PFSK-1 (cell line): Measurements from ENCODE around the gene WDR44.

ENCODE experiments used
- FOXP2 ChIP-seq: optimal IDR thresholded peaks from 2 replicates; pipeline ENCODE3; 2011; ENCODE audit warnings: borderline replicate concordance, control low read depth, inconsistent platforms; ENCODE audit not compliant: insufficient read depth; ENCODE audit errors: extremely low read length, extremely low read depth
- POLR2AphosphoS5 ChIP-seq: IDR thresholded peaks from 2 replicates; pipeline ENCODE4 v1.6.1; 2012; ENCODE audit warnings: low read depth, mild to moderate bottlenecking, control low read depth, low read length, moderate library complexity
- SIN3A ChIP-seq: IDR thresholded peaks from 2 replicates; pipeline ENCODE4 v1.6.1; 2012; ENCODE audit warnings: mild to moderate bottlenecking, low read length, moderate library complexity, borderline replicate concordance; ENCODE audit not compliant: insufficient read depth
- TAF1 ChIP-seq: IDR thresholded peaks from 2 replicates; pipeline ENCODE4 v1.6.1; 2012; ENCODE audit warnings: low read length, control low read depth, borderline replicate concordance; ENCODE audit not compliant: insufficient read depth
- TF ChIP-seq, protein P1 (sequence below), 2 experiments: IDR thresholded peaks; 2 replicates each; pipeline versions ENCODE4 v1.6.1 to v1.8.0; 2011 to 2012; ENCODE audit warnings: low read depth in 2 of 2, low read length in 2 of 2, control low read depth in 1 of 2, inconsistent platforms in 1 of 2, mild to moderate bottlenecking in 1 of 2, moderate library complexity in 1 of 2; ENCODE audit not compliant: insufficient read depth in 1 of 2

The WDR44 gene

DNA sequence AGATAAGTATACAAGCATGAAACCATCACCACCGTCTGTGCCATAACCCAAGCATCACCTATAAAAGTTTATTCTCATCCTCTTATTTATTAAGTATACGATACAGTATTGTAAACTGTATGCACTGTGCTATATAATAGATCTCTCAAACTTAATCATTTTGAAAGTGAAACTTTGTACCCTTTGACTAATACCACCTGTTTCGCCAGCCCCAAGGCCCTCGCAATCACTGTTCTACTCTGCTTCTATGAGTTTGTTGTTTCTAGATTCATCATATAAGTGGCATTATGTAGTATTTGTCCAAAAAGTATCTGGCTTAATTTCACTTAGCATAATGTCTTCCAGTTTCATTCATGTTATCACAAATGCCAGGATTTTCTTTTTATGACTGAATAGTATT is 77.7 kb downstream of the WDR44 start:
- TF ChIP-seq, protein P1, sequence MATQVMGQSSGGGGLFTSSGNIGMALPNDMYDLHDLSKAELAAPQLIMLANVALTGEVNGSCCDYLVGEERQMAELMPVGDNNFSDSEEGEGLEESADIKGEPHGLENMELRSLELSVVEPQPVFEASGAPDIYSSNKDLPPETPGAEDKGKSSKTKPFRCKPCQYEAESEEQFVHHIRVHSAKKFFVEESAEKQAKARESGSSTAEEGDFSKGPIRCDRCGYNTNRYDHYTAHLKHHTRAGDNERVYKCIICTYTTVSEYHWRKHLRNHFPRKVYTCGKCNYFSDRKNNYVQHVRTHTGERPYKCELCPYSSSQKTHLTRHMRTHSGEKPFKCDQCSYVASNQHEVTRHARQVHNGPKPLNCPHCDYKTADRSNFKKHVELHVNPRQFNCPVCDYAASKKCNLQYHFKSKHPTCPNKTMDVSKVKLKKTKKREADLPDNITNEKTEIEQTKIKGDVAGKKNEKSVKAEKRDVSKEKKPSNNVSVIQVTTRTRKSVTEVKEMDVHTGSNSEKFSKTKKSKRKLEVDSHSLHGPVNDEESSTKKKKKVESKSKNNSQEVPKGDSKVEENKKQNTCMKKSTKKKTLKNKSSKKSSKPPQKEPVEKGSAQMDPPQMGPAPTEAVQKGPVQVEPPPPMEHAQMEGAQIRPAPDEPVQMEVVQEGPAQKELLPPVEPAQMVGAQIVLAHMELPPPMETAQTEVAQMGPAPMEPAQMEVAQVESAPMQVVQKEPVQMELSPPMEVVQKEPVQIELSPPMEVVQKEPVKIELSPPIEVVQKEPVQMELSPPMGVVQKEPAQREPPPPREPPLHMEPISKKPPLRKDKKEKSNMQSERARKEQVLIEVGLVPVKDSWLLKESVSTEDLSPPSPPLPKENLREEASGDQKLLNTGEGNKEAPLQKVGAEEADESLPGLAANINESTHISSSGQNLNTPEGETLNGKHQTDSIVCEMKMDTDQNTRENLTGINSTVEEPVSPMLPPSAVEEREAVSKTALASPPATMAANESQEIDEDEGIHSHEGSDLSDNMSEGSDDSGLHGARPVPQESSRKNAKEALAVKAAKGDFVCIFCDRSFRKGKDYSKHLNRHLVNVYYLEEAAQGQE (IDR thresholded peaks at IDR 0.05; ENCODE audit: insufficient read depth in 1 of 2, low read depth in 2 of 2, low read length in 2 of 2), result no peak
- TF ChIP-seq FOXP2, result no peak
- no peak for TF ChIP-seq TAF1
- no peak for TF ChIP-seq SIN3A
- no peak for TF ChIP-seq POLR2AphosphoS5

DNA sequence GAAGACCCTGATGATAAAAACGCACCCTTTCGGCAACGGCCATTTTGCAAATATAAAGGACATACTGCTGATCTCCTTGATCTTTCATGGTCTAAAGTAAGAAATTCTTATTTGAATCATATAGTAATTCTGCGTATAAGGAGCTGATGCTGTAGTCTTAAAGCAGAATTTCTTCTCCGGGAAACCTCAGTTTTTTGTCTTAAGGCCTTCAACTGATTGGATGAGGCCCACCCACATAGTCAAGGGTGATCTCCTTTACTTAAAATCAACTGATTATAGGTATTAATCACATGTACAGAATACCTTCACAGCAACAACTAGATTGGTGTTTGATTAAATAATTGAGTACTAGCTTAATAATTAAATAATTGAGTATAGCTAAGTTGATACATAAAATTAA is 86.9 kb downstream of the WDR44 start:
- TF ChIP-seq FOXP2, result no peak
- no peak for TF ChIP-seq TAF1

DNA sequence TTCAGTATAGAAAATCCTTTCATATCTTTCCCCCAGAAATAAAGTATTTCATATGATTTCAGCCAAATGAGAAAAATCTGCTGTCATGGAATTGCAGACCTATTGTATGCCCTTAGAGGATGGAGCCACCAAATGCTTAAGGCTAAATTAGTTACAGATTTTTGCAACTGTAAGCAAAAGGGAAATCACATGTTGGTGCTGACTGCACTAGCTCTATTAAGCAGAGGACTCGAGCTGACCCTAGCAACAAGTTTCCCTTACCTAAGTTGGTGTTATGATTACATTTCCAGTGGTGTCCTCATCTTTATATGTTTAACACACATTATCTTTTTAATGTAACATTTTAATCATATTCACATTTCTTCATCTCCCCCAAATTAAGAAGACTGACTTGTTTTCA is 91.4 kb downstream of the WDR44 start:
- TF ChIP-seq, protein P1 (IDR thresholded peaks at IDR 0.05; ENCODE audit: insufficient read depth in 1 of 2, low read depth in 2 of 2, low read length in 2 of 2), result no peak
- no peak for TF ChIP-seq FOXP2
- no peak for TF ChIP-seq SIN3A

DNA sequence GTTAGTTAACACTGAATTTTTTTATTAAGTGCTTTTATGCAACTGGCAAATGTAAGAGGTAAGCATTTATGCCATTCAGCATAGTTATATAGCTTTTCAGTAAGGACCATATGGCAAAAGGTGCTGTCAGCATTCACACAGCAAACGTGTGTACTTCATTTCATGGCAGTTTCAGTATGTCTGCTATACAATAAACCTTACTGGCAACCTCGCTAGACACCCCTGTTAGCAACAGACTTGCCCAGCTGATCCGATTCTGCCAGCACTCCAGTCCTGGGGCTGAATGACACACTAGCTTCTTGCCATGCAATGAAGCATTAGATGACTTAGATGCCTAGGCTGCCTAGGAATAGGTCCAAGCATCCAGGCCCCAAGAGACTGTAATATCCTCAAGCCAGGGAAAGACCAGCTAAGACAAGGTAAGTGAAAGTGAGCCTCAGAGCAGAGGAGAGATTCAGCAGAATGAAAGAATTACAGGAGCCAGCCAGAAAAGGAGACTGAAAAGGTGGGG is 102.4 kb downstream of the WDR44 start:
- no peak for TF ChIP-seq TAF1
- no peak for TF ChIP-seq POLR2AphosphoS5
- TF ChIP-seq, protein P1 (IDR thresholded peaks at IDR 0.05; ENCODE audit: insufficient read depth in 1 of 2, low read depth in 2 of 2, low read length in 2 of 2), result no peak
- TF ChIP-seq SIN3A, result no peak
- TF ChIP-seq FOXP2, result no peak

DNA sequence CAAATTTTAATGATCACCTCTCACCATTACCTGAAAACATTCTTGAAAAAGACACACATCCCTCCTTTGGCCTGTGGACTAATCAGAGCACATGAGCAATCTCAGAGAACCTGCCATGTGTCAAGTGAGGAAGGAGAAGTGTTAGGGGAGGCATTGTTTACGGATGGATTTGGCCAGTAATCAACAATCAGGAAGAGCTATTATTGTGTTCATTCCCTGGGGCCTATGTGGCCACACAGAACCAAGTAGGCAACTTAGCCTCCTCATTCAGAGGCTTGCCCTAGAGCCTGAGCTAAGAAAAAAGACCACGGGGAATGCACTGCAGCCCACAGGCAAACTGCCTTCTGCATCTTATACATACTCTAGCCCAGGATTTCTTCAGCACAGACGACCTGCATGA is 109.1 kb downstream of the WDR44 start:
- TF ChIP-seq FOXP2 (no peak), TAF1 (no peak), SIN3A (no peak), POLR2AphosphoS5 (no peak)
- TF ChIP-seq, protein P1 (IDR thresholded peaks at IDR 0.05; ENCODE audit: insufficient read depth in 1 of 2, low read depth in 2 of 2, low read length in 2 of 2), result no peak
